Ovary (tissue), 9 donors: ENCODE results near the gene ARHGEF10L. TPM values are rescaled to one million over a fixed set of nuclear protein-coding genes. Genes with fewer than 3 reads are reported as not detected.

Experiments
- DNase-seq, 5 donors: peaks; one replicate each; pipeline ENCODE4 v3.0.0-alpha.2; 2019 to 2020
- H3K27ac ChIP-seq, 2 donors: fragments of 200-600 bp; one replicate each; pipeline versions ENCODE4 v1.5.1 to v1.8.0; 2019 to 2022
- H3K27me3 ChIP-seq: fragments of 200-600 bp; one replicate; pipeline ENCODE4 v1.8.0; 2022
- H3K36me3 ChIP-seq: fragments of 200-600 bp; sonication (generic); one replicate; pipeline ENCODE4 v1.5.1; 2019
- H3K4me1 ChIP-seq: one replicate; pipeline ENCODE4 v1.8.1; 2013; ENCODE audit warnings: mild to moderate bottlenecking, moderate library complexity; ENCODE audit not compliant: insufficient read depth
- H3K4me3 ChIP-seq: fragments of 200-600 bp; sonication (generic); one replicate; pipeline ENCODE4 v1.5.1; 2017
- H3K9me3 ChIP-seq, 2 donors: fragments of 200-600 bp in 1 of 2; sonication (generic) in 1 of 2; one replicate each; pipeline versions ENCODE4 v1.5.1 to v1.8.1; 2013 to 2019; ENCODE audit warnings: mild to moderate bottlenecking in 1 of 2, moderate library complexity in 1 of 2
- CTCF ChIP-seq, 3 donors: fragments of 450-650 bp in 2 of 3; fragments of 200-600 bp in 1 of 3; IDR thresholded peaks; one replicate each; pipeline versions ENCODE4 v1.5.1 to v1.8.0; 2016 to 2022; ENCODE audit warnings: antibody characterized with exemption in 3 of 3, mild to moderate bottlenecking in 1 of 3
- EP300 ChIP-seq: sonication (generic); formaldehyde crosslinking; IDR thresholded peaks from one replicate; pipeline ENCODE4 v1.6.1; 2017; ENCODE audit warnings: antibody characterized with exemption
- POLR2A ChIP-seq: fragments of 450-650 bp; IDR thresholded peaks from one replicate; pipeline ENCODE4 v1.6.1; 2017; ENCODE audit warnings: antibody characterized with exemption, mild to moderate bottlenecking, moderate library complexity
- WGBS, 3 donors: extraction: QIAGEN DNeasy Blood & Tissue Kit in 1 of 3; methylation state at CpG; one replicate each; pipeline versions ENCODE4 v1.1.5 to v1.1.7; 2013 to 2017; 5-methylcytosine and 5-hydroxymethylcytosine counted together
- intact Hi-C, 4 donors: fragments of 100-400 bp; cut with DNase I; formaldehyde crosslinking; loops; one replicate each; pipeline versions ENCODE4 v1.11.0 to v1.15.1; 2022 to 2023
- polyA plus RNA-seq, 2 donors: library from polyadenylated mRNA; stranded (reverse); fragments of 200-250 nt in 1 of 2; fragments of 350-450 nt in 1 of 2; fragmentation: Illumina TruSeq in 1 of 2; extraction: RNeasy Lipid Tissue Mini Kit (QIAGEN cat#74804) in 1 of 2; gene quantifications; one replicate each; pipeline ENCODE4 v1.2.3, GENCODE V29; 2013 to 2014
- total RNA-seq, 7 donors: library from RNA; depleted of rRNA in 2 of 7; stranded (reverse); fragments of >200 nt in 2 of 7; fragmentation: NEBNext Ultra II Directional in 3 of 7; extraction: Animal tissue kit (Norgen Biotek cat#: 25700) in 3 of 7; gene quantifications; one replicate each; pipeline versions ENCODE4 v1.1.0 to v1.2.4, GENCODE V29; 2016 to 2023
- donor health status: DM: no; HTN: no; CAD: no; lungs with moderate emphysema.
- donor health status: DM: no; HTN: no; CAD: no.
- donor health status: Bipolar disorder and iron deficiency.
- donor health status: DM: yes; HTN: yes; CAD: no.
- donor health status: DM: no; HTN: no; CAD: no.
- donor health status: DM: yes; HTN: yes; CAD: no.

ARHGEF10L gene
- total and polyA plus RNA-seq, 9 donors, result 3.6 to 23.0 (median 18.3) TPM

- intact Hi-C loops, result loop anchor here in 1 of 4 donors (10.0 kb wide), 1 partner anchor 75 kb away; no protein-coding TSS in a partner anchor
- H3K27ac ChIP-seq, result no peak overlapping the region
- no peak overlapping the region for H3K4me3 ChIP-seq
- WGBS, 3 donors, result 65 to 73% (median 66%) methylated on average over 11 to 12 of the region's 12 CpGs
- no peaks in the 10 kb centered on the region for H3K9me3 ChIP-seq
- no peaks in the 10 kb centered on the region for H3K36me3 ChIP-seq
- H3K27me3 ChIP-seq, result no peaks in the 10 kb centered on the region
- peaks cover 2% of the 10 kb centered on the region for H3K4me1 ChIP-seq
- DNase-seq, result no peak
- TF ChIP-seq CTCF (IDR thresholded peaks at IDR 0.05) (no peak), EP300 (no peak), POLR2A (no peak)
Observed at GRCh38 chr1:17520041-17520440, 19.5 kb upstream of the ARHGEF10L start.

GRCh38 chr1:17520473-17521319 lies 18.8 kb upstream of the ARHGEF10L start:
- no peak overlapping the region for H3K4me3 ChIP-seq
- no peaks in the 10 kb centered on the region for H3K9me3 ChIP-seq
- intact Hi-C loops, result loop anchor here in 1 of 4 donors (10.0 kb wide), 1 partner anchor 74 kb away; no protein-coding TSS in a partner anchor
- no peak for TF ChIP-seq EP300
- no peaks in the 10 kb centered on the region for H3K27me3 ChIP-seq
- peaks cover 2% of the 10 kb centered on the region for H3K4me1 ChIP-seq
- no peaks in the 10 kb centered on the region for H3K36me3 ChIP-seq
- H3K27ac ChIP-seq, result no peak overlapping the region
- 58 to 66% (median 64%) methylated on average over 13 of the region's 13 CpGs for WGBS, 3 donors
- DNase-seq, result no peak

GRCh38 chr1:17521946-17522612 lies 17.4 kb upstream of the ARHGEF10L start:
- intact Hi-C loops, result loop anchor here in 1 of 4 donors (10.0 kb wide), 1 partner anchor 73 kb away; no protein-coding TSS in a partner anchor
- Histone ChIP-seq H3K9me3 (no peaks in the 10 kb centered on the region), H3K4me3 (no peak overlapping the region), H3K27ac (no peak overlapping the region), H3K36me3 (no peaks in the 10 kb centered on the region), H3K27me3 (no peaks in the 10 kb centered on the region), H3K4me1 (no peaks in the 10 kb centered on the region)
- TF ChIP-seq EP300, result no peak
- no peak for TF ChIP-seq CTCF (IDR thresholded peaks at IDR 0.05)
- TF ChIP-seq POLR2A, result no peak
- DNase-seq, result no peak
- 54 to 62% (median 61%) methylated on average over 19 of the region's 19 CpGs for whole genome bisulfite sequencing, 3 donors

GRCh38 chr1:17523321-17524041 lies 16.0 kb upstream of the ARHGEF10L start:
- DNase-seq, result no peak
- 88 to 92% (median 90%) methylated on average over 7 of the region's 7 CpGs for WGBS, 3 donors
- Histone ChIP-seq H3K4me3 (no peak overlapping the region), H3K27me3 (no peaks in the 10 kb centered on the region), H3K9me3 (no peaks in the 10 kb centered on the region), H3K36me3 (no peaks in the 10 kb centered on the region), H3K4me1 (peaks cover 3% of the 10 kb centered on the region), H3K27ac (no peak overlapping the region)
- TF ChIP-seq CTCF (IDR thresholded peaks at IDR 0.05) (no peak), EP300 (no peak), POLR2A (no peak)
- intact Hi-C loops, result loop anchor here in 1 of 4 donors (10.0 kb wide), 1 partner anchor 71 kb away; no protein-coding TSS in a partner anchor
